K562 (cell line): ENCODE measurements around the gene ITPRIPL2. TPM values are rescaled to one million over a fixed set of nuclear protein-coding genes. Genes with fewer than 3 reads are reported as not detected.

Experiments
- ATAC-seq: fragments of 200-7000 bp; cut with Tn5 transposase; 3 replicates; pipeline ENCODE4 v1.9.1; 2020; ENCODE audit warnings: moderate library complexity
- BruUV-seq: library from RNA; stranded (reverse); fragments of 400-500 nt; replicated peaks from 2 replicates; lab custom pipeline; 2021; lab: Mats Ljungman, UMichigan
- CTCF ChIA-PET: fragments of 300-600 bp; formaldehyde crosslinking; extraction: SDS; loops from one replicate; lab custom pipeline; 2021; ENCODE audit warnings: low intra/inter-chr PET ratio; lab: Yijun Ruan, JAX
- POLR2A ChIA-PET: fragments of 300-600, 350-650 bp; sonication (Branson Sonifier 250); formaldehyde crosslinking; extraction: SDS; loops from one replicate; lab custom pipeline; 2021; ENCODE audit warnings: antibody characterized with exemption, inconsistent platforms; lab: Yijun Ruan, JAX
- DNase-seq, 4 experiments: peaks; one replicate each; pipeline versions ENCODE4 v3.0.0 to v3.0.0-alpha.2; 2011 to 2018; ENCODE audit warnings: low spot score in 3 of 4, mixed read lengths in 3 of 4; ENCODE audit errors: extremely low read depth in 1 of 4
- FAIRE-seq: peaks from 2 replicates; lab custom pipeline; 2011; peaks lifted over from hg19 to GRCh38; lab: Jason Lieb, UNC
- H2AFZ ChIP-seq: 2 replicates; pipeline ENCODE4 v1.6.0; 2011; ENCODE audit warnings: low read depth, low read length, control low read depth, inconsistent platforms
- H3K27ac ChIP-seq: fragments of 200-600 bp; 3 replicates; pipeline ENCODE4 v1.8.0; 2011; ENCODE audit warnings: low read depth, mild to moderate bottlenecking, control low read depth, inconsistent platforms, low read length, moderate library complexity, mixed read lengths; ENCODE audit errors: extremely low read depth
- H3K27me3 ChIP-seq, 2 experiments: fragments of 300-600 bp in 1 of 2; 2 replicates in 1 of 2; 3 replicates in 1 of 2; pipeline versions ENCODE4 v1.6.0 to v1.8.0; 2011; ENCODE audit warnings: inconsistent platforms in 2 of 2, low read length in 2 of 2, mild to moderate bottlenecking in 1 of 2, mixed read lengths in 1 of 2, moderate library complexity in 1 of 2; ENCODE audit not compliant: control insufficient read depth in 2 of 2, insufficient read depth in 2 of 2
- H3K36me3 ChIP-seq: fragments of 300-600 bp; 3 replicates; pipeline ENCODE4 v1.8.0; 2011; ENCODE audit warnings: mild to moderate bottlenecking, low read length, inconsistent platforms; ENCODE audit not compliant: control insufficient read depth, insufficient read depth
- H3K4me1 ChIP-seq, 2 experiments: fragments of 200-600 bp in 1 of 2; replicated peaks in 1 of 2; 2 replicates in 1 of 2; 3 replicates in 1 of 2; pipeline versions ENCODE4 v1.5.1 to v1.8.0; 2011; ENCODE audit warnings: inconsistent platforms in 2 of 2, low read length in 2 of 2, mild to moderate bottlenecking in 1 of 2, mixed read lengths in 1 of 2, moderate library complexity in 1 of 2; ENCODE audit not compliant: control insufficient read depth in 2 of 2, insufficient read depth in 2 of 2
- H3K4me2 ChIP-seq: 2 replicates; pipeline ENCODE4 v1.6.1; 2011; ENCODE audit warnings: low read length, control low read depth, inconsistent platforms, mixed read lengths; ENCODE audit not compliant: insufficient read depth
- H3K4me3 ChIP-seq: fragments of 200-600 bp; sonication (generic), shearing (Covaris generic); 2 replicates; pipeline ENCODE4 v1.5.1; 2016; ENCODE audit warnings: control low read depth, inconsistent platforms
- H3K79me2 ChIP-seq: fragments of 200-600 bp; 3 replicates; pipeline ENCODE4 v1.8.0; 2011; ENCODE audit warnings: low read length, inconsistent platforms; ENCODE audit not compliant: control insufficient read depth, insufficient read depth
- H3K9ac ChIP-seq, 2 experiments: 2 replicates each; pipeline versions ENCODE4 v1.6.0 to v1.6.1; 2011; ENCODE audit warnings: low read depth in 2 of 2, low read length in 2 of 2, control low read depth in 1 of 2, inconsistent platforms in 1 of 2, mild to moderate bottlenecking in 1 of 2, mixed read lengths in 1 of 2; ENCODE audit not compliant: insufficient read depth in 1 of 2
- H3K9me1 ChIP-seq: one replicate; pipeline ENCODE4 v1.6.0; 2011; ENCODE audit warnings: inconsistent platforms, mild to moderate bottlenecking, low read length, moderate library complexity; ENCODE audit not compliant: control insufficient read depth, insufficient read depth
- H3K9me3 ChIP-seq: replicated peaks from 2 replicates; pipeline ENCODE4 v1.5.1; 2011; ENCODE audit warnings: low read depth, low read length, inconsistent platforms; ENCODE audit not compliant: control insufficient read depth, insufficient read depth
- H4K20me1 ChIP-seq: replicated peaks from 2 replicates; pipeline ENCODE4 v1.6.1; 2011; ENCODE audit warnings: low read length, inconsistent platforms, mixed read lengths; ENCODE audit not compliant: control insufficient read depth, insufficient read depth
- RBFOX2 ChIP-seq: fragments of 200-400 bp; formaldehyde crosslinking; IDR thresholded peaks from 2 replicates; pipeline ENCODE4 v1.6.1; 2017; ENCODE audit warnings: low read depth, mild to moderate bottlenecking, low read length, moderate library complexity
- ZBTB33 ChIP-seq: sonication (generic); formaldehyde crosslinking; IDR thresholded peaks from 2 replicates; pipeline ENCODE4 v1.8.1; 2023; ENCODE audit warnings: mild to moderate bottlenecking, missing genetic modification reagents
- ZNF143 ChIP-seq: sonication (generic); formaldehyde crosslinking; IDR thresholded peaks from 2 replicates; pipeline ENCODE4 v1.9.0; 2022; ENCODE audit warnings: mild to moderate bottlenecking, missing genetic modification reagents
- WGBS: fragments of 100-300 bp; shearing (Covaris generic); methylation state at CpG from one replicate; pipeline ENCODE4 v1.1.6; 2016; ENCODE audit warnings: low coverage, mixed read lengths; ENCODE audit not compliant: insufficient coverage; ENCODE audit errors: missing lambda C conversion rate; 5-methylcytosine and 5-hydroxymethylcytosine counted together
- in situ Hi-C: fragments of 300-500 bp; cut with MboI; formaldehyde crosslinking; loops from 4 replicates; pipeline ENCODE4 v1.15.0; 2018; ENCODE audit warnings: inconsistent platforms, mixed read lengths
- intact Hi-C: fragments of 100-400 bp; cut with micrococcal nuclease; formaldehyde crosslinking; loops from 2 replicates; pipeline ENCODE4 v1.14.2; 2022
- polyA plus RNA-seq, 8 experiments: library from polyadenylated mRNA; depleted of rRNA in 4 of 8; stranded (reverse) in 5 of 8; unstranded in 3 of 8; fragments of >200 nt; fragmentation: Nextera tagmentation in 2 of 8; fragmentation: Illumina TruSeq in 1 of 8; extraction: Ambion mirVana in 2 of 8; extraction: Trizol in 1 of 8; gene quantifications; 2 replicates each; pipeline versions ENCODE4 v1.2.1 to v1.2.3, GENCODE V29; 2011 to 2014; ENCODE audit warnings: inconsistent platforms in 1 of 8, missing spikeins in 1 of 8
- total RNA-seq, 7 experiments: library from RNA; depleted of rRNA in 6 of 7; stranded (reverse); fragments of >200 nt in 6 of 7; fragmentation: Illumina TruSeq in 2 of 7; extraction: Trizol in 2 of 7; gene quantifications; 2 replicates each; pipeline versions ENCODE4 v1.2.1 to v1.2.3, GENCODE V29; 2011 to 2021; ENCODE audit warnings: low replicate concordance in 1 of 7
- TF ChIP-seq, protein P1 (sequence below), 3 experiments: IDR thresholded peaks in 2 of 3; conservative IDR thresholded peaks in 1 of 3; 2 replicates each; pipeline ENCODE4 v1.5.1; 2011 to 2012; ENCODE audit warnings: low read length in 3 of 3, mild to moderate bottlenecking in 3 of 3, control low read depth in 2 of 3, improper control_type of control experiment in 1 of 3, inconsistent platforms in 1 of 3, low read depth in 1 of 3, mixed read lengths in 1 of 3, moderate library complexity in 1 of 3; ENCODE audit not compliant: insufficient read depth in 2 of 3

Gene ITPRIPL2
- total and polyA plus RNA-seq, 9 of the 15 experiments (the other 6 are each of a cell fraction or from before 2014, with no cell fraction given): 0.04 to 2.2 (median 0.58) TPM

- no peak for DNase-seq
- Histone ChIP-seq H3K9me3 (no peaks in the 10 kb centered on the region), H3K27me3 (no peaks in the 10 kb centered on the region), H3K9ac (no peak overlapping the region), H3K9me1 (no peaks in the 10 kb centered on the region), H3K27ac (no peak overlapping the region), H3K4me2 (no peak overlapping the region), H4K20me1 (no peaks in the 10 kb centered on the region), H3K4me3 (no peak overlapping the region), H3K79me2 (no peaks in the 10 kb centered on the region), H3K36me3 (no peaks in the 10 kb centered on the region), H3K4me1 (peaks cover 26 to 37% of the 10 kb centered on the region in 2 experiments), H2AFZ (no peak overlapping the region)
- no peak for FAIRE-seq
- intact Hi-C loops: loop anchor here (5.0 kb wide), 1 partner anchor 352 kb away; no protein-coding TSS in a partner anchor
- ChIA-PET CTCF (no interaction called here), POLR2A (interaction anchor here (0.6 to 1.1 kb wide), 4 partner anchors 15 to 315 kb away, joined by 3 read pairs; partner anchors contain the start of gene ARL6IP1)
- in situ Hi-C loops: no loop called here
- BruUV-seq: no TSS peak
- 87% methylated on average over 36 of the region's 50 CpGs for WGBS
- no peak for ATAC-seq
- TF ChIP-seq ZNF143 (CRISPR knock-in tag) (no peak), RBFOX2 (0 out of 2 replicates have a peak, but pooled peaks have one; percentile 30), ZBTB33 (CRISPR knock-in tag) (peak; percentile 46; the same call in 1 of the 2 replicates)
- TF ChIP-seq, protein P1, sequence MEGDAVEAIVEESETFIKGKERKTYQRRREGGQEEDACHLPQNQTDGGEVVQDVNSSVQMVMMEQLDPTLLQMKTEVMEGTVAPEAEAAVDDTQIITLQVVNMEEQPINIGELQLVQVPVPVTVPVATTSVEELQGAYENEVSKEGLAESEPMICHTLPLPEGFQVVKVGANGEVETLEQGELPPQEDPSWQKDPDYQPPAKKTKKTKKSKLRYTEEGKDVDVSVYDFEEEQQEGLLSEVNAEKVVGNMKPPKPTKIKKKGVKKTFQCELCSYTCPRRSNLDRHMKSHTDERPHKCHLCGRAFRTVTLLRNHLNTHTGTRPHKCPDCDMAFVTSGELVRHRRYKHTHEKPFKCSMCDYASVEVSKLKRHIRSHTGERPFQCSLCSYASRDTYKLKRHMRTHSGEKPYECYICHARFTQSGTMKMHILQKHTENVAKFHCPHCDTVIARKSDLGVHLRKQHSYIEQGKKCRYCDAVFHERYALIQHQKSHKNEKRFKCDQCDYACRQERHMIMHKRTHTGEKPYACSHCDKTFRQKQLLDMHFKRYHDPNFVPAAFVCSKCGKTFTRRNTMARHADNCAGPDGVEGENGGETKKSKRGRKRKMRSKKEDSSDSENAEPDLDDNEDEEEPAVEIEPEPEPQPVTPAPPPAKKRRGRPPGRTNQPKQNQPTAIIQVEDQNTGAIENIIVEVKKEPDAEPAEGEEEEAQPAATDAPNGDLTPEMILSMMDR (IDR thresholded peaks at IDR 0.05 in 2 of 3, conservative IDR thresholded peaks at IDR 0.05 in 1 of 3; ENCODE audit: insufficient read depth in 2 of 3, low read depth in 1 of 3, low read length in 3 of 3): 0 out of 6 replicates have a peak, but pooled peaks of 1 of the 3 experiments have one; percentile 4
Measured at GRCh38 chr16:19115148-19116021, 1.6 kb downstream of the ITPRIPL2 start.
